Kidney (tissue), 14 donors: ENCODE results near the gene SBK3. TPM values are rescaled to one million over a fixed set of nuclear protein-coding genes. Genes with fewer than 3 reads are reported as not detected.

ENCODE experiments used
- DNase-seq, 5 donors: peaks; one replicate each; pipeline ENCODE4 v3.0.0-alpha.2; 2013 to 2020
- FAIRE-seq: peaks from 2 replicates; lab custom pipeline; 2012; peaks lifted over from hg19 to GRCh38; lab: Jason Lieb, UNC
- H3K27ac ChIP-seq, 2 donors: one replicate each; pipeline ENCODE4 v1.7.0; 2013; ENCODE audit warnings: low read depth in 2 of 2, low read length in 2 of 2, inconsistent platforms in 1 of 2
- H3K27me3 ChIP-seq: one replicate; pipeline ENCODE4 v1.7.1; 2013; ENCODE audit warnings: low read length, inconsistent platforms; ENCODE audit not compliant: control insufficient read depth, insufficient read depth
- H3K36me3 ChIP-seq, 3 donors: one replicate each; pipeline versions ENCODE4 v1.7.0 to v1.7.1; 2013; ENCODE audit warnings: low read length in 3 of 3, control low read depth in 1 of 3, inconsistent platforms in 1 of 3; ENCODE audit not compliant: insufficient read depth in 3 of 3, control insufficient read depth in 2 of 3
- H3K4me1 ChIP-seq, 3 donors: one replicate each; pipeline versions ENCODE4 v1.7.0 to v1.7.1; 2013; ENCODE audit warnings: low read length in 3 of 3, inconsistent platforms in 1 of 3, low read depth in 1 of 3; ENCODE audit not compliant: control insufficient read depth in 2 of 3, insufficient read depth in 2 of 3
- H3K4me3 ChIP-seq, 3 donors: one replicate each; pipeline versions ENCODE4 v1.7.0 to v1.8.1; 2013; ENCODE audit warnings: low read length in 3 of 3, control low read depth in 1 of 3, inconsistent platforms in 1 of 3
- H3K9ac ChIP-seq, 3 donors: one replicate each; pipeline versions ENCODE4 v1.7.0 to v1.7.1; 2013; ENCODE audit warnings: low read length in 3 of 3, control low read depth in 1 of 3, inconsistent platforms in 1 of 3
- H3K9me3 ChIP-seq, 3 donors: one replicate each; pipeline versions ENCODE4 v1.7.0 to v1.7.1; 2013; ENCODE audit warnings: low read length in 3 of 3, control low read depth in 1 of 3, inconsistent platforms in 1 of 3; ENCODE audit not compliant: control insufficient read depth in 2 of 3, insufficient read depth in 1 of 3
- intact Hi-C: fragments of 100-400 bp; cut with DNase I; formaldehyde crosslinking; loops from one replicate; pipeline ENCODE4 v1.11.1; 2022
- polyA plus RNA-seq: library from polyadenylated mRNA; stranded (reverse); fragments of 350-450 nt; fragmentation: Illumina TruSeq; extraction: RNeasy Lipid Tissue Mini Kit (QIAGEN cat#74804); gene quantifications from one replicate; pipeline ENCODE4 v1.2.3, GENCODE V29; 2014; ENCODE audit warnings: low read depth, low replicate concordance; ENCODE audit not compliant: insufficient read depth
- total RNA-seq: library from RNA; stranded (reverse); fragmentation: NEBNext Ultra II Directional; extraction: Animal tissue kit (Norgen Biotek cat#: 25700); gene quantifications from one replicate; pipeline ENCODE4 v1.2.1, GENCODE V29; 2021
- TF ChIP-seq, protein P1 (sequence below): IDR thresholded peaks from 3 replicates; pipeline ENCODE4 v1.5.1; 2012; ENCODE audit warnings: mild to moderate bottlenecking, moderate library complexity, borderline replicate concordance; ENCODE audit not compliant: insufficient read depth; ENCODE audit errors: extremely low read depth
- donor health status: control.
- donor health status: control.
- donor health status: control.
- donor health status: control.
- donor health status: control.
- donor health status: DM: yes; HTN: yes; CAD: no.
- donor health status: Normal renal cell carcinoma (clear cell type).

The SBK3 gene
- total and polyA plus RNA-seq, 2 donors from 2014 or later, result 0.66 TPM; not detected in 1

DNA sequence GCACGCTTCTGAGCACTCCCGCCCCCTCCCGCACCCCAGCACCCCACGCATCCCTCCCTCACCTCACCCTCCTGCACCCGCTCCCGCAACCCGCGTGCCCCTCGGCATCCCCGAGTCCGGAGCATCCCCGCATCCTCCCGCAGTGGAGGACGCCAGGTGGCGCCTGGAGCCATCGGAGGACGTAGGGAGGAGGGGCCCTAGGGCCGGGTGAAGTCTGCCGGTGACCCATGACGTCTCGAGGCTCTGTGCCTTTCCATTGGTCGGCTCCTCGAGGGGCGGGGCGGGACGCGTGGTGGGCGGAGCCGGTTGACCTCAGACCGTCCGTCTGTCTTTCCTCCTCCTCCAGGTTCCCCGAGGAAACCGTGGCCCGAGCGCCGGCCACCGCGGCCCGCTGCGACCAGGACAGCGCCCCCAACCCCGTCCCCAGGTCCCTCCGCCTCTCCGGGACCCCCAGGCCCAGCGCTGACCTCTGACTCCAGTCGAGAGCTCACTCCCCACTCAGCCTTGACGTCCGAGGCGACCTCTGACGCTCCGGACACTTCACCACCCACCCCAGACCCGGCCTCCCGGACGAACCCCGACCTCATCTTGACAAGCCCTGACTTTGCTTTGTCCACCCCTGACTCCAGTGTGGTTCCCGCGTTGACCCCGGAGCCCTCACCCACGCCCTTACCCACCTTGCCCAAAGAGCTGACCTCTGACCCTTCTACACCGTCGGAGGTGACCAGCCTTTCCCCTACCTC is 28.3 kb downstream of the SBK3 start:
- peak overlapping the region in 1 of 3 donors; percentile 67 for H3K4me3 ChIP-seq
- no peaks in the 10 kb centered on the region for H3K9me3 ChIP-seq
- H3K9ac ChIP-seq, result peak overlapping the region in 1 of 3 donors; percentile 84
- no peaks in the 10 kb centered on the region for H3K4me1 ChIP-seq
- intact Hi-C loops, result no loop called here
- DNase-seq (peak; percentile 91 to 98 (median 95)), FAIRE-seq (peak; percentile 85)
- H3K27me3 ChIP-seq, result no peaks in the 10 kb centered on the region
- H3K27ac ChIP-seq, result peak overlapping the region; percentile 78 to 91
- TF ChIP-seq, protein P1, sequence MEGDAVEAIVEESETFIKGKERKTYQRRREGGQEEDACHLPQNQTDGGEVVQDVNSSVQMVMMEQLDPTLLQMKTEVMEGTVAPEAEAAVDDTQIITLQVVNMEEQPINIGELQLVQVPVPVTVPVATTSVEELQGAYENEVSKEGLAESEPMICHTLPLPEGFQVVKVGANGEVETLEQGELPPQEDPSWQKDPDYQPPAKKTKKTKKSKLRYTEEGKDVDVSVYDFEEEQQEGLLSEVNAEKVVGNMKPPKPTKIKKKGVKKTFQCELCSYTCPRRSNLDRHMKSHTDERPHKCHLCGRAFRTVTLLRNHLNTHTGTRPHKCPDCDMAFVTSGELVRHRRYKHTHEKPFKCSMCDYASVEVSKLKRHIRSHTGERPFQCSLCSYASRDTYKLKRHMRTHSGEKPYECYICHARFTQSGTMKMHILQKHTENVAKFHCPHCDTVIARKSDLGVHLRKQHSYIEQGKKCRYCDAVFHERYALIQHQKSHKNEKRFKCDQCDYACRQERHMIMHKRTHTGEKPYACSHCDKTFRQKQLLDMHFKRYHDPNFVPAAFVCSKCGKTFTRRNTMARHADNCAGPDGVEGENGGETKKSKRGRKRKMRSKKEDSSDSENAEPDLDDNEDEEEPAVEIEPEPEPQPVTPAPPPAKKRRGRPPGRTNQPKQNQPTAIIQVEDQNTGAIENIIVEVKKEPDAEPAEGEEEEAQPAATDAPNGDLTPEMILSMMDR, result peak; percentile 93
- no peaks in the 10 kb centered on the region for H3K36me3 ChIP-seq

DNA sequence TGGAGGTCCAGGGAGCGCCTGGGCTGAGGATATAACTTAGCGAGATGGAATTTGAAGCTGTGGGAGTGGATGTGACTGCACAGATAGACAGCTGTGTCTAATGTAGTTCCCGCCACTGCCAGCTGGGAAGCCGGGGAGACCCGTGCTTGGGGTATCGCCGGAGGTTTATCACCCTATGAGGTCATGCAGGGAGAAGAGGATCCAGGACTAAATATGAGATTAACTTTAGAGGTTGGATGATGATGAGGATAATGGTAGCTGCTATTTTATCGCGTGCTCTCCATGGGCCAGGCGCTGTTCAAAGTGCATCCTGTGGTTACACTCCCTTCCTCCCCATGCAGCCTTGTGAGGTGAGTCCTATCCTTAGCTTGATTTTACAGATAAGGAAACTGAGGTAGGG is 37.2 kb downstream of the SBK3 start:
- no peaks in the 10 kb centered on the region for H3K27me3 ChIP-seq
- H3K27ac ChIP-seq, result no peak overlapping the region
- DNase-seq, result no peak
- intact Hi-C loops, result loop anchor here (10.0 kb wide), 1 partner anchor 363 kb away; the partner anchor contains the start of gene TNNT1
- H3K4me1 ChIP-seq, result peaks cover 0 to 4% (median 0%) of the 10 kb centered on the region in 3 donors
- H3K9me3 ChIP-seq, result no peaks in the 10 kb centered on the region
- no peak overlapping the region for H3K4me3 ChIP-seq
- TF ChIP-seq, protein P1, result no peak
- H3K36me3 ChIP-seq, result no peaks in the 10 kb centered on the region
- no peak for FAIRE-seq
- no peak overlapping the region for H3K9ac ChIP-seq

DNA sequence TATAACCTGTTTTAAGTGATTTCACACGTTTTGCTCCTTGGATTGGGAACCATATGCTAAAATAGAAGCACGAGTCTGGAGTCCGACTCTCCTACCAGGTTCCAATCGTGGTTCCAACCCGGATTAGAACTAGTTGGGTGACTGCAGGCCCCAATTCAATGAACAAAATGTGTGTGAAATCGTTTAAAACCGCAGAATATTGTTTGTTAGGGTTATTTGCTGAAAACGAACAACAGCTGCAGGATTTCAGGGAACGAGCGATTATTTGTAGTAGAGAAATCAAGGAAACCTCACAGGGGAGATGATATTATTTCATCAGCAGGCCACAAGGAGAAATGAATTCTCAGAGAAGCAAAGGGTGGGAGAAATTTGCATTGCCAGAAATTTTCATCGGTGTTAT is 40.4 kb downstream of the SBK3 start:
- TF ChIP-seq, protein P1, result no peak
- H3K27ac ChIP-seq, result no peak overlapping the region
- DNase-seq (no peak), FAIRE-seq (no peak)
- no peaks in the 10 kb centered on the region for H3K9me3 ChIP-seq
- no peak overlapping the region for H3K9ac ChIP-seq
- intact Hi-C loops, result loop anchor here (10.0 kb wide), 1 partner anchor 360 kb away; the partner anchor contains the start of gene TNNT1
- H3K4me3 ChIP-seq, result no peak overlapping the region
- H3K27me3 ChIP-seq, result no peaks in the 10 kb centered on the region
- H3K36me3 ChIP-seq, result no peaks in the 10 kb centered on the region
- peaks cover 0 to 4% (median 0%) of the 10 kb centered on the region in 3 donors for H3K4me1 ChIP-seq
